ENCODE measurements around the gene NUMBL.

NUMBL gene

GRCh38 chr19:40716031-40716481 is 25.6 kb upstream of the NUMBL start:
- DNase-seq: no peak

GRCh38 chr19:40714441-40715299 is 24.2 kb upstream of the NUMBL start:
- DNase-seq: peak; percentile 80

GRCh38 chr19:40713939-40714338 is 23.5 kb upstream of the NUMBL start:
- DNase-seq: no peak

GRCh38 chr19:40709817-40710216 is 19.4 kb upstream of the NUMBL start:
- DNase-seq: no peak

GRCh38 chr19:40707615-40708014 is 17.2 kb upstream of the NUMBL start:
- no peak for DNase-seq

GRCh38 chr19:40705950-40706619 is 15.6 kb upstream of the NUMBL start:
- no peak for DNase-seq

- no peak for DNase-seq
These were observed 14.9 kb upstream of the NUMBL start for GRCh38 chr19:40705362-40705651.

GRCh38 chr19:40704491-40705361 is 14.3 kb upstream of the NUMBL start:
- DNase-seq: no peak

GRCh38 chr19:40703029-40703755 is 12.7 kb upstream of the NUMBL start:
- no peak for DNase-seq

GRCh38 chr19:40702337-40703012 is 12.0 kb upstream of the NUMBL start:
- no peak for DNase-seq

GRCh38 chr19:40701758-40702157 is 11.3 kb upstream of the NUMBL start:
- no peak for DNase-seq

GRCh38 chr19:40700083-40700482 is 9.6 kb upstream of the NUMBL start:
- no peak for DNase-seq

- no peak for DNase-seq
These were observed 6.6 kb upstream of the NUMBL start for GRCh38 chr19:40697007-40697406.

GRCh38 chr19:40695881-40696280 is 5.4 kb upstream of the NUMBL start:
- no peak for DNase-seq

- DNase-seq: no peak
These were observed 3.4 kb upstream of the NUMBL start for GRCh38 chr19:40693896-40694295.

- DNase-seq: no peak
These were observed 2.8 kb upstream of the NUMBL start for GRCh38 chr19:40693150-40693788.

- DNase-seq: no peak
These were observed 1.7 kb upstream of the NUMBL start for GRCh38 chr19:40692212-40692551.

- DNase-seq: no peak
These were observed 1.2 kb upstream of the NUMBL start for GRCh38 chr19:40691421-40692211.

GRCh38 chr19:40690693-40691420 is 406 bp upstream of the NUMBL start:
- peak; percentile 91 for DNase-seq

GRCh38 chr19:40689339-40690049 is 957 bp downstream of the NUMBL start:
- DNase-seq: no peak

Data from NCI-H2029 (cell line).